ENCODE results near the gene SCOC. TPM values are rescaled to one million over a fixed set of nuclear protein-coding genes. Genes with fewer than 3 reads are reported as not detected.

The SCOC gene
- total and polyA plus RNA-seq, 2 of the 13 experiments (the other 11 are each of a cell fraction or from before 2014, with no cell fraction given), result 43.8 to 65.2 TPM

GRCh38 chr4:140363558-140363957, 9.9 kb upstream of the SCOC start:
- Histone ChIP-seq H4K20me1 (ENCODE audit: insufficient read depth, low read length) (no peaks in the 10 kb centered on the region), H3K4me2 (ENCODE audit: low read depth, low read length) (no peak overlapping the region), H3K4me3 (replicated peaks in 1 of 3; ENCODE audit: insufficient read depth in 1 of 3, low read depth in 2 of 3, low read length in 3 of 3) (no peak overlapping the region), H3K36me3 (replicated peaks in 1 of 2; ENCODE audit: control insufficient read depth in 1 of 2, insufficient read depth in 2 of 2, low read length in 2 of 2) (no peaks in the 10 kb centered on the region), H2AFZ (ENCODE audit: low read length) (no peak overlapping the region), H3K9me3 (ENCODE audit: low read length) (no peaks in the 10 kb centered on the region), H3K27ac (ENCODE audit: extremely low read length, insufficient read depth, low read length) (no peak overlapping the region), H3K9ac (ENCODE audit: insufficient read depth, low read depth, low read length) (no peak overlapping the region), H3K79me2 (ENCODE audit: insufficient read depth, low read length) (no peaks in the 10 kb centered on the region), H3K27me3 (ENCODE audit: control insufficient read depth in 1 of 2, insufficient read depth in 2 of 2, low read length in 2 of 2) (no peaks in the 10 kb centered on the region), H3K4me1 (ENCODE audit: insufficient read depth, low read length) (peaks cover 20% of the 10 kb centered on the region)
- POLR2A ChIA-PET, result interaction anchor here (0.8 to 2.7 kb wide), 3 partner anchors 10 to 160 kb away, joined by 3 to 56 read pairs (median 11); partner anchors contain the start of genes CLGN, ELMOD2 and SCOC
- DNase-seq (ENCODE audit: low spot score), result no peak
- CTCF ChIA-PET (ENCODE audit: low intra/inter-chr PET ratio, low total read pairs), result interaction anchor here (4.9 kb wide), 1 partner anchor 63 kb away, joined by 30 read pairs; the partner anchor contains the start of gene CLGN
- FAIRE-seq, result no peak
- in situ Hi-C loops (cut with HindIII; ENCODE audit: extremely low pct_ligation_motif_present, low pct_unique_long_range_greater_than_20kb) (no loop called here), intact Hi-C loops (cut with micrococcal nuclease; ENCODE audit: unreplicated experiment) (loop anchor here (5.0 kb wide), 1 partner anchor 274 kb away; no protein-coding TSS in a partner anchor)
- TF ChIP-seq FOXO4 (CRISPR knock-in tag; conservative IDR thresholded peaks at IDR 0.05) (no peak), CREM (IDR thresholded peaks at IDR 0.05) (0 out of 2 replicates have a peak, but pooled peaks have one; percentile 2), CREM (CRISPR knock-in tag; IDR thresholded peaks at IDR 0.05) (no peak)
- no TSS peak for BruUV-seq (replicated peaks)
- ATAC-seq, result no peak

GRCh38 chr4:140367738-140368137, 5.7 kb upstream of the SCOC start:
- intact Hi-C loops (cut with micrococcal nuclease; ENCODE audit: unreplicated experiment), result no loop called here
- TF ChIP-seq RNF219 (CRISPR knock-in tag; IDR thresholded peaks at IDR 0.05), result no peak
- no peak for TF ChIP-seq AHDC1 (CRISPR knock-in tag; IDR thresholded peaks at IDR 0.05; ENCODE audit: borderline replicate concordance)
- no peak for TF ChIP-seq JARID2 (CRISPR knock-in tag; IDR thresholded peaks at IDR 0.05; ENCODE audit: insufficient replicate concordance)
- no peak for TF ChIP-seq KMT2A (CRISPR knock-in tag; IDR thresholded peaks at IDR 0.05)

More at GRCh38 chr4:140367738-140368137, 5.7 kb upstream of the SCOC start:
- 90% methylated on average over 2 of the region's 2 CpGs for WGBS (ENCODE audit: low lambda C conversion rate)
- H3K4me1 ChIP-seq (ENCODE audit: insufficient read depth, low read length), result peaks cover 23% of the 10 kb centered on the region
- no peak overlapping the region for H3K27ac ChIP-seq (ENCODE audit: extremely low read length, insufficient read depth, low read length)
- no peak overlapping the region for H3K4me3 ChIP-seq (replicated peaks in 1 of 3; ENCODE audit: insufficient read depth in 1 of 3, low read depth in 2 of 3, low read length in 3 of 3)
- BruUV-seq (replicated peaks), result no TSS peak
- no peaks in the 10 kb centered on the region for H3K9me3 ChIP-seq (ENCODE audit: low read length)
- POLR2A ChIA-PET, result no interaction called here
- H3K27me3 ChIP-seq (ENCODE audit: control insufficient read depth in 1 of 2, insufficient read depth in 2 of 2, low read length in 2 of 2), result no peaks in the 10 kb centered on the region
- no peak overlapping the region for H3K9ac ChIP-seq (ENCODE audit: insufficient read depth, low read depth, low read length)
- no peak for FAIRE-seq
- no peaks in the 10 kb centered on the region for H4K20me1 ChIP-seq (ENCODE audit: insufficient read depth, low read length)
- CTCF ChIA-PET (ENCODE audit: low intra/inter-chr PET ratio, low total read pairs), result no interaction called here
- H3K36me3 ChIP-seq (replicated peaks in 1 of 2; ENCODE audit: control insufficient read depth in 1 of 2, insufficient read depth in 2 of 2, low read length in 2 of 2), result no peaks in the 10 kb centered on the region
- H3K79me2 ChIP-seq (ENCODE audit: insufficient read depth, low read length), result no peaks in the 10 kb centered on the region
- no peak overlapping the region for H3K4me2 ChIP-seq (ENCODE audit: low read depth, low read length)
- in situ Hi-C loops (cut with HindIII; ENCODE audit: extremely low pct_ligation_motif_present, low pct_unique_long_range_greater_than_20kb), result no loop called here
- H2AFZ ChIP-seq (ENCODE audit: low read length), result no peak overlapping the region
- ATAC-seq, result no peak
- no peak for DNase-seq (ENCODE audit: low spot score)
